Measurements from ENCODE around the gene STAG3. TPM values are rescaled to one million over a fixed set of nuclear protein-coding genes. Genes with fewer than 3 reads are reported as not detected.
A peak's percentile ranks its signal among the peaks of the same experiment; 100 is the strongest.
"Not testable (repeated sequence)": the region's sequence is repeated elsewhere in the genome, so short reads cannot be mapped to it uniquely, and the experiment has no call there.

The STAG3 gene
- 10 to 100 TPM in 1 of 2 donors, 1 to 10 TPM in 1; 7.8 to 22.1 TPM for total RNA-seq

- Mint-ChIP-seq H3K4me3 (peak within 1 kb of the TSS; percentile 75), H3K4me1 (peaks cover 19% of the 10 kb centered on the region)
- peak; percentile 93 for ATAC-seq (replicated peaks)
Measured at GRCh38 chr7:100177045-100178001, at the start of gene STAG3, which contains the start of gene GPC2. Gene STAG3, plus strand, starts transcription at chr7:100177918. Its CDS starts 2,639 bp downstream, at chr7:100180557. Gene GPC2, minus strand, starts transcription at chr7:100177381. Its CDS starts 182 bp downstream, at chr7:100177199.

GRCh38 chr7:100128637-100128963 is 49.1 kb upstream of the STAG3 start:
- H3K4me1 Mint-ChIP-seq, result peaks cover 5% of the 10 kb centered on the region
- H3K27me3 Mint-ChIP-seq, result no peaks in the 10 kb centered on the region
- H3K36me3 Mint-ChIP-seq (ENCODE audit: low read depth), result peaks cover 17% of the 10 kb centered on the region
- H3K9me3 Mint-ChIP-seq, result no peaks in the 10 kb centered on the region
- peak overlapping the region; percentile 98 for H3K4me3 Mint-ChIP-seq
- H3K27ac Mint-ChIP-seq, result no peak overlapping the region
- ATAC-seq (replicated peaks), result no peak

More at GRCh38 chr7:100177045-100178001, at the start of gene STAG3, which contains the start of gene GPC2:
- Mint-ChIP-seq H3K36me3 (ENCODE audit: low read depth) (no peaks in the 10 kb centered on the region), H3K27ac (no peak within 1 kb of the TSS), H3K9me3 (peaks cover 3% of the 10 kb centered on the region), H3K27me3 (no peaks in the 10 kb centered on the region)

- peak overlapping the region; percentile 53 for H3K4me3 Mint-ChIP-seq
- not testable (repeated sequence) for ATAC-seq (replicated peaks); H3K9me3 Mint-ChIP-seq; H3K27me3 Mint-ChIP-seq; H3K27ac Mint-ChIP-seq; H3K4me1 Mint-ChIP-seq
- H3K36me3 Mint-ChIP-seq (ENCODE audit: low read depth), result peaks cover 10% of the 10 kb centered on the region
Measured at GRCh38 chr7:100130220-100130607, 47.5 kb upstream of the STAG3 start.

- H3K4me1 Mint-ChIP-seq, result no peaks in the 10 kb centered on the region
- no peaks in the 10 kb centered on the region for H3K9me3 Mint-ChIP-seq
- no peaks in the 10 kb centered on the region for H3K27me3 Mint-ChIP-seq
- ATAC-seq (replicated peaks), result no peak
- H3K36me3 Mint-ChIP-seq (ENCODE audit: low read depth), result peaks cover 10% of the 10 kb centered on the region
- no peak overlapping the region for H3K27ac Mint-ChIP-seq
- H3K4me3 Mint-ChIP-seq, result peak overlapping the region; percentile 53
Measured at GRCh38 chr7:100130608-100131453, 46.9 kb upstream of the STAG3 start.

GRCh38 chr7:100132126-100132525 is 45.6 kb upstream of the STAG3 start:
- ATAC-seq (replicated peaks), result no peak
- Mint-ChIP-seq H3K4me3 (peak overlapping the region; percentile 53), H3K4me1 (no peaks in the 10 kb centered on the region), H3K36me3 (ENCODE audit: low read depth) (peaks cover under 1% of the 10 kb centered on the region), H3K27ac (no peak overlapping the region), H3K9me3 (no peaks in the 10 kb centered on the region), H3K27me3 (no peaks in the 10 kb centered on the region)

GRCh38 chr7:100132697-100133151 is 45.0 kb upstream of the STAG3 start:
- no peaks in the 10 kb centered on the region for H3K27me3 Mint-ChIP-seq

GRCh38 chr7:100137851-100138760 is 39.6 kb upstream of the STAG3 start:
- no peaks in the 10 kb centered on the region for H3K36me3 Mint-ChIP-seq (ENCODE audit: low read depth)
- no peak for ATAC-seq (replicated peaks)
- H3K4me1 Mint-ChIP-seq, result no peaks in the 10 kb centered on the region
- H3K27ac Mint-ChIP-seq, result peak overlapping the region; percentile 8
- no peaks in the 10 kb centered on the region for H3K9me3 Mint-ChIP-seq
- H3K4me3 Mint-ChIP-seq, result no peak overlapping the region
- no peaks in the 10 kb centered on the region for H3K27me3 Mint-ChIP-seq

More at GRCh38 chr7:100132697-100133151, 45.0 kb upstream of the STAG3 start:
- H3K9me3 Mint-ChIP-seq, result no peaks in the 10 kb centered on the region
- H3K4me1 Mint-ChIP-seq, result no peaks in the 10 kb centered on the region
- peak; percentile 85 for ATAC-seq (replicated peaks)
- H3K27ac Mint-ChIP-seq, result peak overlapping the region; percentile 45
- no peaks in the 10 kb centered on the region for H3K36me3 Mint-ChIP-seq (ENCODE audit: low read depth)
- peak overlapping the region; percentile 5 for H3K4me3 Mint-ChIP-seq

- no peaks in the 10 kb centered on the region for H3K27me3 Mint-ChIP-seq
- H3K27ac Mint-ChIP-seq, result no peak overlapping the region
- no peak overlapping the region for H3K4me3 Mint-ChIP-seq
- no peaks in the 10 kb centered on the region for H3K9me3 Mint-ChIP-seq
- no peaks in the 10 kb centered on the region for H3K36me3 Mint-ChIP-seq (ENCODE audit: low read depth)
- no peak for ATAC-seq (replicated peaks)
- no peaks in the 10 kb centered on the region for H3K4me1 Mint-ChIP-seq
Measured at GRCh38 chr7:100141555-100141949, 36.2 kb upstream of the STAG3 start.

GRCh38 chr7:100142461-100142860 is 35.3 kb upstream of the STAG3 start:
- no peaks in the 10 kb centered on the region for H3K4me1 Mint-ChIP-seq
- no peaks in the 10 kb centered on the region for H3K36me3 Mint-ChIP-seq (ENCODE audit: low read depth)
- no peaks in the 10 kb centered on the region for H3K9me3 Mint-ChIP-seq
- no peak overlapping the region for H3K4me3 Mint-ChIP-seq
- no peak overlapping the region for H3K27ac Mint-ChIP-seq
- no peaks in the 10 kb centered on the region for H3K27me3 Mint-ChIP-seq
- no peak for ATAC-seq (replicated peaks)

- not testable (repeated sequence) for ATAC-seq (replicated peaks); H3K27ac Mint-ChIP-seq; H3K9me3 Mint-ChIP-seq; H3K4me1 Mint-ChIP-seq; H3K4me3 Mint-ChIP-seq; H3K27me3 Mint-ChIP-seq
- peaks cover 13% of the 10 kb centered on the region for H3K36me3 Mint-ChIP-seq (ENCODE audit: low read depth)
Measured at GRCh38 chr7:100146350-100146749, 31.4 kb upstream of the STAG3 start.

- peaks cover 22% of the 10 kb centered on the region for H3K36me3 Mint-ChIP-seq (ENCODE audit: low read depth)
- H3K27me3 Mint-ChIP-seq, result no peaks in the 10 kb centered on the region
- ATAC-seq (replicated peaks), result no peak
- H3K4me1 Mint-ChIP-seq, result peaks cover 9% of the 10 kb centered on the region
- no peak overlapping the region for H3K27ac Mint-ChIP-seq
- H3K9me3 Mint-ChIP-seq, result no peaks in the 10 kb centered on the region
- H3K4me3 Mint-ChIP-seq, result no peak overlapping the region
Measured at GRCh38 chr7:100147278-100147677, 30.4 kb upstream of the STAG3 start.

GRCh38 chr7:100148225-100148558 is 29.5 kb upstream of the STAG3 start:
- Mint-ChIP-seq H3K27ac (peak overlapping the region; percentile 90), H3K9me3 (no peaks in the 10 kb centered on the region), H3K36me3 (ENCODE audit: low read depth) (peaks cover 31% of the 10 kb centered on the region), H3K4me3 (peak overlapping the region; percentile 88), H3K4me1 (peaks cover 14% of the 10 kb centered on the region), H3K27me3 (no peaks in the 10 kb centered on the region)
- no peak for ATAC-seq (replicated peaks)

GRCh38 chr7:100148559-100149328 is 29.0 kb upstream of the STAG3 start, which contains the start of gene LAMTOR4:
Gene LAMTOR4, plus strand, starts transcription at chr7:100148918. Its CDS starts 55 bp downstream, at chr7:100148973.
- peak; percentile 99 for ATAC-seq (replicated peaks)
- Mint-ChIP-seq H3K36me3 (ENCODE audit: low read depth) (peaks cover 37% of the 10 kb centered on the region), H3K4me3 (peak within 1 kb of the TSS; percentile 88), H3K27me3 (no peaks in the 10 kb centered on the region), H3K4me1 (peaks cover 14% of the 10 kb centered on the region), H3K9me3 (no peaks in the 10 kb centered on the region), H3K27ac (peak within 1 kb of the TSS; percentile 90)

Data from activated T-helper 17 cell treated with anti-CD3 and anti-CD28 coated beads, Interleukin-2, amount 50 U/mL, for 72 hours (primary cell).